SK-N-SH treated with all-trans-retinoic acid at 6 μM for 48 hours (cell line): ENCODE measurements around the gene RIMS4.
"Not testable (repeated sequence)": the region's sequence is repeated elsewhere in the genome, so short reads cannot be mapped to it uniquely, and the experiment has no call there.

Experiments used
- ATAC-seq: fragments of 200-7000 bp; cut with Tn5 transposase; 3 replicates; pipeline ENCODE4 v1.9.1; 2020; ENCODE audit warnings: mild to moderate bottlenecking, moderate library complexity
- ARNTL ChIP-seq: fragments of 450-650 bp; formaldehyde crosslinking; IDR thresholded peaks from 2 replicates; pipeline ENCODE4 v1.5.0; 2020; ENCODE audit warnings: low read depth, mild to moderate bottlenecking, moderate library complexity, borderline replicate concordance
- BACH2 ChIP-seq: fragments of 250-450 bp; sonication (Bioruptor Pico); IDR thresholded peaks from 2 replicates; pipeline ENCODE4 v1.9.0; 2021; ENCODE audit warnings: mild to moderate bottlenecking, borderline replicate concordance
- CSDC2 ChIP-seq: fragments of 250-450 bp; sonication (Bioruptor Pico); IDR thresholded peaks from 2 replicates; pipeline ENCODE4 v1.5.0; 2020; ENCODE audit warnings: mild to moderate bottlenecking, moderate library complexity
- ESRRG ChIP-seq: fragments of 250-450 bp; sonication (Bioruptor Pico); IDR thresholded peaks from 2 replicates; pipeline ENCODE4 v1.6.1; 2021; ENCODE audit warnings: mild to moderate bottlenecking
- GLIS3 ChIP-seq: fragments of 250-450 bp; sonication (Bioruptor Pico); IDR thresholded peaks from 2 replicates; pipeline ENCODE4 v1.5.0; 2020; ENCODE audit warnings: mild to moderate bottlenecking, moderate library complexity
- ISL1 ChIP-seq: fragments of 250-450 bp; sonication (Bioruptor Pico); IDR thresholded peaks from 2 replicates; pipeline ENCODE4 v2.1.2; 2022; ENCODE audit warnings: mild to moderate bottlenecking, moderate library complexity
- OSR1 ChIP-seq: fragments of 250-450 bp; sonication (Bioruptor Pico); IDR thresholded peaks from 2 replicates; pipeline ENCODE4 v1.8.0; 2022; ENCODE audit warnings: moderate library complexity, mild to moderate bottlenecking, inconsistent platforms
- PPARA ChIP-seq: fragments of 250-450 bp; sonication (Bioruptor Pico); IDR thresholded peaks from 2 replicates; pipeline ENCODE4 v1.5.0; 2020; ENCODE audit warnings: mild to moderate bottlenecking, borderline replicate concordance
- RARB ChIP-seq: fragments of 250-450 bp; sonication (Bioruptor Pico); IDR thresholded peaks from 2 replicates; pipeline ENCODE4 v1.8.0; 2021; ENCODE audit warnings: mild to moderate bottlenecking, moderate library complexity
- TCF4 ChIP-seq: fragments of 250-450 bp; sonication (Bioruptor Pico); IDR thresholded peaks from 2 replicates; pipeline ENCODE4 v1.8.0; 2021; ENCODE audit warnings: mild to moderate bottlenecking, moderate library complexity, borderline replicate concordance
- TOX ChIP-seq: fragments of 250-450 bp; sonication (Bioruptor Pico); IDR thresholded peaks from 2 replicates; pipeline ENCODE4 v1.8.0; 2021; ENCODE audit warnings: mild to moderate bottlenecking, moderate library complexity, borderline replicate concordance
- ZC3H10 ChIP-seq: fragments of 250-450 bp; sonication (Bioruptor Pico); IDR thresholded peaks from 2 replicates; pipeline ENCODE4 v1.5.1; 2021; ENCODE audit warnings: mild to moderate bottlenecking, moderate library complexity
- ZFP3 ChIP-seq: fragments of 250-450 bp; sonication (Bioruptor Pico); IDR thresholded peaks from 2 replicates; pipeline ENCODE4 v1.5.0; 2020; ENCODE audit warnings: mild to moderate bottlenecking, moderate library complexity
- ZFP30 ChIP-seq: fragments of 450-650 bp; formaldehyde crosslinking; IDR thresholded peaks from 2 replicates; pipeline ENCODE4 v1.5.0; 2022; ENCODE audit warnings: mild to moderate bottlenecking, moderate library complexity
- ZNF565 ChIP-seq: fragments of 450-650 bp; formaldehyde crosslinking; conservative IDR thresholded peaks from 2 replicates; pipeline ENCODE4 v1.5.0; 2020; ENCODE audit warnings: low read depth, mild to moderate bottlenecking, moderate library complexity
- ZNF70 ChIP-seq: fragments of 450-650 bp; formaldehyde crosslinking; IDR thresholded peaks from 2 replicates; pipeline ENCODE4 v1.5.0; 2020; ENCODE audit warnings: mild to moderate bottlenecking, moderate library complexity
- ZNF8 ChIP-seq: fragments of 450-650 bp; formaldehyde crosslinking; IDR thresholded peaks from 2 replicates; pipeline ENCODE4 v1.5.0; 2020; ENCODE audit warnings: mild to moderate bottlenecking, moderate library complexity
- TF ChIP-seq, protein P1 (sequence below): fragments of 250-450 bp; sonication (Bioruptor Pico); IDR thresholded peaks from 2 replicates; pipeline ENCODE4 v1.5.1; 2021; ENCODE audit warnings: mild to moderate bottlenecking, moderate library complexity
- TF ChIP-seq, protein P2 (sequence below): fragments of 250-450 bp; sonication (Bioruptor Pico); IDR thresholded peaks from 2 replicates; pipeline ENCODE4 v1.8.0; 2021; ENCODE audit warnings: low read depth, mild to moderate bottlenecking, moderate library complexity, borderline replicate concordance
- TF ChIP-seq, protein P3 (sequence below): fragments of 250-450 bp; sonication (Bioruptor Pico); IDR thresholded peaks from 2 replicates; pipeline ENCODE4 v1.8.0; 2020; ENCODE audit warnings: mild to moderate bottlenecking, moderate library complexity, borderline replicate concordance

The RIMS4 gene

DNA sequence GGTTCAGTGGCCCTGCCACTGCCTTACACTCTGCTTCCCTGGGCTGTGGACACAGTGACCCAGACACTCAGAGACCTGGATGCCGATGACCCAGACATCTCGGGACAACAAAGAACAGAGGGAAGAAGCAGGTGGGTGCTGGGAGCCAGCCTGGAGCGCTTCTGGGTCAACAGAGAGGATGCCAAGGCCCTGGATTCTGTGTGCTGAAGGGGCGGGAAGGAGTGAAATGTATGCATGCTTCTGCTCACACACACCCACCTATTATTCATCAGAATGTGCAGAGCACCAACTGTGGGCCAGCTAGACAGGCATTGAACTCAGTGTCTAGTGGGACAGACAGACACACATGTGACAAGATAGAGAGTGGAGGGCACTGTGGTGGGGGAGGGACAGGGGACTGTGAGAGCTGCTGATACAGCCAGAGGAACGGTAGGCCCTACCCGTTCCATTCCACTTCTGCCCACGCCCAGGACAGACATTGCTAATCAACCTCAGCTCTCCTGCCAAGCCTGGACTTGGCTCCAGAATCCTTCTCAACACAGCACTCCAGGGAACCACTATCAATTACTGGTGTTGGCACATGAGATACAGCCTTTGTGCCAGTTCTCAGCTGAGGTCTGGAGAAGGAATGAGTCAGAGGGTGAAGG lies 44.5 kb downstream of the RIMS4 start:
- no peak for ATAC-seq
- no peak for TF ChIP-seq GLIS3 (CRISPR knock-in tag)
- no peak for TF ChIP-seq CSDC2 (CRISPR knock-in tag)
- TF ChIP-seq, protein P1, sequence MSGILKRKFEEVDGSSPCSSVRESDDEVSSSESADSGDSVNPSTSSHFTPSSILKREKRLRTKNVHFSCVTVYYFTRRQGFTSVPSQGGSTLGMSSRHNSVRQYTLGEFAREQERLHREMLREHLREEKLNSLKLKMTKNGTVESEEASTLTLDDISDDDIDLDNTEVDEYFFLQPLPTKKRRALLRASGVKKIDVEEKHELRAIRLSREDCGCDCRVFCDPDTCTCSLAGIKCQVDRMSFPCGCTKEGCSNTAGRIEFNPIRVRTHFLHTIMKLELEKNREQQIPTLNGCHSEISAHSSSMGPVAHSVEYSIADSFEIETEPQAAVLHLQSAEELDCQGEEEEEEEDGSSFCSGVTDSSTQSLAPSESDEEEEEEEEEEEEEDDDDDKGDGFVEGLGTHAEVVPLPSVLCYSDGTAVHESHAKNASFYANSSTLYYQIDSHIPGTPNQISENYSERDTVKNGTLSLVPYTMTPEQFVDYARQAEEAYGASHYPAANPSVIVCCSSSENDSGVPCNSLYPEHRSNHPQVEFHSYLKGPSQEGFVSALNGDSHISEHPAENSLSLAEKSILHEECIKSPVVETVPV (CRISPR knock-in tag) = no peak
- TF ChIP-seq RARB (CRISPR knock-in tag) = no peak
- TF ChIP-seq, protein P2, sequence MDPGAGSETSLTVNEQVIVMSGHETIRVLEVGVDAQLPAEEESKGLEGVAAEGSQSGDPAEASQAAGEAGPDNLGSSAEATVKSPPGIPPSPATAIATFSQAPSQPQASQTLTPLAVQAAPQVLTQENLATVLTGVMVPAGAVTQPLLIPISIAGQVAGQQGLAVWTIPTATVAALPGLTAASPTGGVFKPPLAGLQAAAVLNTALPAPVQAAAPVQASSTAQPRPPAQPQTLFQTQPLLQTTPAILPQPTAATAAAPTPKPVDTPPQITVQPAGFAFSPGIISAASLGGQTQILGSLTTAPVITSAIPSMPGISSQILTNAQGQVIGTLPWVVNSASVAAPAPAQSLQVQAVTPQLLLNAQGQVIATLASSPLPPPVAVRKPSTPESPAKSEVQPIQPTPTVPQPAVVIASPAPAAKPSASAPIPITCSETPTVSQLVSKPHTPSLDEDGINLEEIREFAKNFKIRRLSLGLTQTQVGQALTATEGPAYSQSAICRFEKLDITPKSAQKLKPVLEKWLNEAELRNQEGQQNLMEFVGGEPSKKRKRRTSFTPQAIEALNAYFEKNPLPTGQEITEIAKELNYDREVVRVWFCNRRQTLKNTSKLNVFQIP (CRISPR knock-in tag) = no peak
- no peak for TF ChIP-seq ESRRG (CRISPR knock-in tag)
- TF ChIP-seq ISL1 (CRISPR knock-in tag) = no peak
- no peak for TF ChIP-seq ZFP30 (CRISPR knock-in tag)
- TF ChIP-seq PPARA (CRISPR knock-in tag) = no peak
- TF ChIP-seq ZFP3 (CRISPR knock-in tag) = no peak

DNA sequence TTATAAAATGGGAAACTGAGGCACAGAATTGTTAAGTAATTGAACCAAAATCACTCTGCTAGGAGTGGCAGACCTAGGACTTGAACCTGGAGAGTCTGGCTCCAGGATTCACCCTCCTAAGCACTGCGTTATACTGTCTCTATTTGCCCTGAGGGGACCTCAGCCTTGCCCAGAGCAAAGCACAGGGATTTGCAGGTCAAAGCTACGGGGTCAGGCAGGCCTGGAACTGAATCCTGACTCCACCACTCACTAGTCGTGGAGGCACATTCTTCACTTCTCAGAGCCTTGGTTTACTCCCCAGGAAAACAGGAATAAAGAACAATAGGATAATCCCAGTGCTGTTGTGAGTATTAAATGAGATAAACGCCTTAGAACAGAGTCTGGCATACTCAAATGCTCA lies 45.3 kb downstream of the RIMS4 start:
- TF ChIP-seq RARB (CRISPR knock-in tag) (no peak), TOX (no peak), BACH2 (CRISPR knock-in tag) (no peak), CSDC2 (CRISPR knock-in tag) (no peak), GLIS3 (CRISPR knock-in tag) (no peak), PPARA (CRISPR knock-in tag) (no peak), ISL1 (CRISPR knock-in tag) (no peak), ZNF565 (CRISPR knock-in tag) (no peak), ZFP30 (CRISPR knock-in tag) (no peak), ZC3H10 (CRISPR knock-in tag) (no peak), ZNF8 (CRISPR knock-in tag) (no peak), TCF4 (CRISPR knock-in tag) (no peak), ARNTL (CRISPR knock-in tag) (no peak), ZNF70 (CRISPR knock-in tag) (no peak), OSR1 (CRISPR knock-in tag) (no peak), ESRRG (CRISPR knock-in tag) (no peak)
- TF ChIP-seq, protein P1 (CRISPR knock-in tag) = no peak
- TF ChIP-seq, protein P2 (CRISPR knock-in tag) = no peak
- TF ChIP-seq, protein P3, sequence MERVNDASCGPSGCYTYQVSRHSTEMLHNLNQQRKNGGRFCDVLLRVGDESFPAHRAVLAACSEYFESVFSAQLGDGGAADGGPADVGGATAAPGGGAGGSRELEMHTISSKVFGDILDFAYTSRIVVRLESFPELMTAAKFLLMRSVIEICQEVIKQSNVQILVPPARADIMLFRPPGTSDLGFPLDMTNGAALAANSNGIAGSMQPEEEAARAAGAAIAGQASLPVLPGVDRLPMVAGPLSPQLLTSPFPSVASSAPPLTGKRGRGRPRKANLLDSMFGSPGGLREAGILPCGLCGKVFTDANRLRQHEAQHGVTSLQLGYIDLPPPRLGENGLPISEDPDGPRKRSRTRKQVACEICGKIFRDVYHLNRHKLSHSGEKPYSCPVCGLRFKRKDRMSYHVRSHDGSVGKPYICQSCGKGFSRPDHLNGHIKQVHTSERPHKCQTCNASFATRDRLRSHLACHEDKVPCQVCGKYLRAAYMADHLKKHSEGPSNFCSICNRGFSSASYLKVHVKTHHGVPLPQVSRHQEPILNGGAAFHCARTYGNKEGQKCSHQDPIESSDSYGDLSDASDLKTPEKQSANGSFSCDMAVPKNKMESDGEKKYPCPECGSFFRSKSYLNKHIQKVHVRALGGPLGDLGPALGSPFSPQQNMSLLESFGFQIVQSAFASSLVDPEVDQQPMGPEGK (CRISPR knock-in tag) = no peak
- no peak for ATAC-seq

DNA sequence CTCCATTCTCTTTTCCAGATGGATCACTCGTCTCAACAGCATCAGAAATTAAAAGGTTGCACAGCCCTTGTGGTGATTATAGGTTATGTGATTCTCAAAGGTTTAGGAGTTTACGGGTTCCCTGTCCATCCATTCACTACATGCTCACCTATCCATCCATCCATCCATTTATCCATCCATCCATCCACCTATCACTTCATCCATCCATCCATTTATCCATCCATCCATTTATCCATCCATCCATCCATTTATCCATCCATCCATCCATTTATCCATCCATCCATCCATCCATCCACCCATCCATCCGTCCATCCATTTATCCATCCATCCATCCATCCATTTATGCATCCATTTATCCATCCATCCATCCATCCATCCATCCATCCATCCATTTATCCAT lies 46.5 kb downstream of the RIMS4 start:
- not testable (repeated sequence) for ATAC-seq
